ENCODE data around the gene KCNA5. TPM values are rescaled to one million over a fixed set of nuclear protein-coding genes. Genes with fewer than 3 reads are reported as not detected.

KCNA5 gene
- total RNA-seq, 1 donor from 2014 or later = 11.4 TPM

DNA sequence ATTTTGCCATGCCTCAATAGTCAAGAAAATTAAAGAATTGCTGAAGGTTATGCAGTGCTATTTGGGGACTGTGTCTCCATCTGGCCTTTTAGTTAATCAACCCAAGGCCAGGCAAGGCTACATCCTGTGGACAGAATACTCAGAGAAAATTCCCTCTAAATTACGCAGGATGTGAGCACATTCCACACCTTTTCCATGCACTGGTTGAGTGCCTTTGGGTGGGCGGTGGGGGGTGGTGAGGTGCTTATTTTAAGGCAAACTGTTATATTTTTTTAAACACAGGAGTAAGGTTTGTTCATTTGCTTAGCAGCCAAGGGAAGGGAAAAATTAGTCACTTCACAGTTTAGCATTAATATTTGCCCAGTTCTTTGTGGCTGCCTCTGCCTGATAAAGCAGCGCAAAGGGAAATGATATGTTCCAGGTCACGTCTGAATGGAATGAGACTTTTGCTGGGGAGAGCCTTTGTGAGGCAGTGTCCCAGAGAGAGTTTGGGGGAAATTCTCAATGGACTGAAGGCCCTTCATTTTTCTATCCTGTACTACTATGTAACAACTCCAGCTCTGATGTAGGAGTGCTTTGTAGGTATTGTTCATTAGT is 17.2 kb upstream of the KCNA5 start:
- DNase-seq (ENCODE audit: low spot score in 2 of 2) = no peak
- FAIRE-seq = no peak

DNA sequence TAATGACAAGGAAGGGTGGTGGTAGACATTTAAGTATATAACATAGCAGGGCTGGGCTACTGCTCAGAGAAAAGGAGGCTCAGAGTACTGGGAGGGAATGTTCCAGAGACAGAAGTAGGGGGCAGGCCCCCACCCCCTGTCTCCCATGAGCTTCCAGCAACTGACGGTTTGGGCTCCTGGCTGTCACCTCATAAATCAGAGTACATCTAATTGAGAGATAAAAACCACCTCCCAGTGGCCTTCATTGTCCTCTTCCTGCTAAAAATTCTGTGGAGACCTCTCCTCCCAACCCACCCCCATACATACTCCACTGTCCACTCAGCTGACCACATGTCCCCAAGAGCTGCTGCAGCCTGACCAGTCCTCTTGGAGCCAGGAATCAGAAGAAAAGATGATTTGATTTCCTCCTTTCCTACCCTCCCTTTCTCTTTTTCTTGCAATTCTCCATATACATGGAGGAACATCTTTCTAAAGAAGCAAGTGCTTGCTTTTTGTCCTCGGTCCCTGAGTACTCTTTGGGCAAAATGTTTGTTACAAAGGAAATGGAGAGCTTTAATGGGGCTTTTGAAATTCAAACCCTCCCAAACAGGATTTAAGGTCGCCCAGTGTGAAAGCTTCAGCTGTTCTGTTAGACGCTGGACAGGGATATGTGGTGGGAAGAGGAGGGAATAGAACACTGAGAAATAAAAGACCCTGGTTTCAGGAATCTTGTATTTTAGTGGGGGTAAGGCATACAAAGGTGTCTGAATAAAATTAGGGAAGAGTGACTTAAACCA is 16.4 kb upstream of the KCNA5 start:
- FAIRE-seq = no peak
- no peak for DNase-seq (ENCODE audit: low spot score in 2 of 2)

DNA sequence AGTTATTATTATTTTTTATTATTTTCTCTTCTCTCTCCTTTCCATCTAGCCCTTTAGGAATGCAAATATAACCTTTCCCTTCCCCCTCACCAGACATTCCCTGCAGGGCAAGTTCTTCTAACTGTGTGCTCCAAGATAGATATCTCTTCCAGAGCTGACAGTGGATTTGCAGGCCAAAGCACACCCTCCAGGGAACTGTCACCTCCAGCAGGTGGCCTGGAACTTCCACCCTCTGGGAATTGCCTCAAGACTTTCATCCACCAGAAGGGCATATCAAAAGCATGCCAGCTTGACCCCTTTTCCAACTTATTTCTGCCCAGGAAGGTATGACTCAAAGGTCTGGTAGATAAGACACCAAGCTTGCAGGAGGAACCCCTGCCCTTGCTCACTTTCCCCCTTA is 13.6 kb upstream of the KCNA5 start:
- DNase-seq (ENCODE audit: low spot score in 2 of 2) (no peak), FAIRE-seq (no peak)

DNA sequence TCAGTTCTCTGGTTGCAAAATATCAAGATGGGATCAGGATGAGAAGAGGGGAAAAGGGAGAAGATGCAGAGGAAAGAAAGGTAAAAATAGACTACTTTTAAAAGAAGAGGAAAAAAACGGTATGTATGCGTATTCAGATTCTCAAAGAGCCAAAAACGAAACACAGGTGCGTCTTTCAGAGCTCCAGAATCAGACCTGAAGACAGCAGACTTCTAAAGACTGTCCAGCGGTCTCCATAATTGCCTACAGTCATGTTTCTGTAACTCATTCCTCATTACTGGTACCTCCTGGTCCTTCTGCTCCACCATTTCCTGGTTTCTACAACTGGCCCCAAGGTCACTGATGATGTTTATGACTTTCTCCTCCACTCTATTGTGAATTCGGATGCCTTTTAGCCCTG is 12.4 kb upstream of the KCNA5 start:
- FAIRE-seq (no peak), DNase-seq (ENCODE audit: low spot score in 2 of 2) (no peak)

DNA sequence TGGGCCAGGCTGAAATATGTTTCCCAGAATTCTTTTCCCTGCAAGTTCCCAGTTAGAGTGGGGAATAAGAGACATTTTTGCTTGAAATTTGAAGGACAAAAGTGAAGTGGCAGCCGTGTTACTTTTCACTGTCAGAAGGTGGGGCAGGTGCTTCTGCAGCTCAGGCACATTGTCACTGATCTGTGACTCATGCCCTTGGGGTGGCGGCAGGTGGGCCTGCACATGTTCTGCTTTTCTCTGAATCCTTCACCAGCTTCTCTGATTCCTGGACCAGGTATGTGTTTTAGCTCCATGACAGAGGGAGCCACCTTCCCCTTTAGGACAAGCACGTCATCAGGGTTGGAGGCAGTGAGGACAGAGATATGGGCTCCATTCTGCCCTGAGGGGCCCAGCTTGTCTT is 11.7 kb upstream of the KCNA5 start:
- no peak for FAIRE-seq

DNA sequence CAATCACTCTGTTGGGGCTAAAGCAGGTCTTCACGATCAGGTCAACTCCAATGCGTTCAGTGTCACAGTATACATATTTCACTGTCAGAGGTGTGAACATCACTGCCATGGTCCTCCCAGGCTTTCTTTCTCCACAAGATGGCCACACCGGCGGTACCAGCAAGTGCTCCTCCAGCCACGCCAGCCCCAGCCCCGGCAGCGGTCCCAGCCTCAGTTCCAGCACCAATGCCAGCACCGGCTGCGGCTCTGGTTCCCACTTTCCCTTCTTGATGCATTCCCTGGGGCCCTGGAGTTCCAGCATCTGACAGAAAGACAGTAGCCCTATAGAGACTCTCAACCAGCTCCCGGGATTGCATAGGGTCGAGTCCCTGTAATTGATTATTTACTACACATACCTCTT is 10.9 kb upstream of the KCNA5 start:
- DNase-seq (ENCODE audit: low spot score in 2 of 2) (no peak), FAIRE-seq (no peak)

More for the DNA sequence above, 11.7 kb upstream of the KCNA5 start:
- no peak for DNase-seq (ENCODE audit: low spot score in 2 of 2)

DNA sequence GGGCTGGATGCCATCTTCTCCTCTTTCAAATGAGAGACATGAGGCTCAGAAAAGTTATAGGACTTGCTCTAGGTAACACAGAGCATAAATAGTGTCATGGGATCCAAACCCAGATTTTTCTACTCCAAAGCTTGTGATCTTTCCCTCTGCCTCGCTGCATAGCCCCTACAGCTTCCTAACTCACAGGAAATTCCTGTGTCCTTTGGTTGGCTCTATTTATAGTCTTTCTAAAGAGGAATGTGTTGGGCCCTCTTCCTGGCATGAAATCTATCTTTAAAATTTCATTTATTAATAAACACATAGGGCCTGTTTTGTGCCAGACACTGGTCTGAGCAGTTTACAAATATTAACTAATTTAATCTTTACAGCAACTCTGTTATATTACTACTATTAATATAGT is 9.8 kb upstream of the KCNA5 start:
- FAIRE-seq = no peak

DNA sequence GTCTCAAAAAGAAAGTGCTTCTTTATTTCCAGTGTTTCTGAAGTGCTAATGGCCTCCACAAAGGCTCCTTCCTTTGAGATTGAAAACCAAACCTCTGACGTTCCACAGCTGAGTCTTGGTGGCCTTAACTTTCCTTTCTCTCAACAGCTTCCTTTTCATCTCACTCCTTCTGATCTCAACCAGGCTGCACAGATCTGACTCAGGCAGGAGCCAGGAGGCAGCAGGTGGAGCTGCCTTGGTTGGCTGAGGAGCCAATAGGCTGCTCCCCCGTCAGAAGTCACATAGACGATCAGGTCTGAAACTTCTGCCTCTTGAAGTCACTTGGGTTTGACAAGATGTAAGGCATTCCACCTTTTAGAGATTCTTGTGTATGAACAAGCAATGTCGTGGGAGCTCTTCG is 9.1 kb upstream of the KCNA5 start:
- FAIRE-seq (no peak), DNase-seq (ENCODE audit: low spot score in 2 of 2) (no peak)

More for the DNA sequence above, 9.8 kb upstream of the KCNA5 start:
- no peak for DNase-seq (ENCODE audit: low spot score in 2 of 2)

DNA sequence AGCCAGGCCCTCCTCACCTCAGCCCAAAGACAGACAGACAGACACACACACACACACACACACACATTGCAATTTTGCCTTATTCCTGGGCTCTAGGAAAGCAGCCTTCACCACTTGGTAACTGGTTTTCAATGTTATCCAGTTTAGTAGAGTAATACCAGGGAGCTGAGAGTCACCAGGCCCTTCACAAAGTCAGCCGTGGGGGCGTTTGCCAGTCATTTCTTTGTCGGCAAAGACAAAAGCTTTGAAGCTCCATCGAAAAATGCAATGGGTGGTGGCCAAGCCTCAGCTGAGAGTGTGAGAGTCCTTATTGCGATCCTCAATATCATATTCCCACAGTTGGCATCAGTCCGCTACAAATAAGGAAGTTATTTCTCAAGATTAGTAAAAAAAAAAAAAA is 8.1 kb upstream of the KCNA5 start:
- no peak for DNase-seq (ENCODE audit: low spot score in 2 of 2)
- FAIRE-seq = no peak

DNA sequence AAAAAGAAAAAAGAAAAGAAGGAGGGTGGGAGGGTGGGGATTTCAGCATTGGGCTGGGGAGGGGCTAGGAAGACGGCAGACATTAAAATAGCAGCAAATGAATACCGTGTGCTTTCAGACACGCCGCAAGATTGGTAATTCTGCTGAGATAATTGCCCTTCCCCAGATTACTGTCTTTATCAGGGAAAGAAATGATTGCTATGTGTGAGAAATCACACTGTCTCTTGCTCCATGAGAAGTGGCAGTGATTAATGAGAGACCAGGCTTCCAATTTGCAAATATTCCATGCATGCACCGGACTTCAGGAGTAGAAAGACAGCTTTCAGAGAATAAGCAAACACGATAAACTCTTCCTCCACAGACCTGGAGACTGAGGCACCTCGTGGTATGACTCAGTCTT is 7.6 kb upstream of the KCNA5 start:
- DNase-seq (ENCODE audit: low spot score in 2 of 2) (no peak), FAIRE-seq (no peak)

DNA sequence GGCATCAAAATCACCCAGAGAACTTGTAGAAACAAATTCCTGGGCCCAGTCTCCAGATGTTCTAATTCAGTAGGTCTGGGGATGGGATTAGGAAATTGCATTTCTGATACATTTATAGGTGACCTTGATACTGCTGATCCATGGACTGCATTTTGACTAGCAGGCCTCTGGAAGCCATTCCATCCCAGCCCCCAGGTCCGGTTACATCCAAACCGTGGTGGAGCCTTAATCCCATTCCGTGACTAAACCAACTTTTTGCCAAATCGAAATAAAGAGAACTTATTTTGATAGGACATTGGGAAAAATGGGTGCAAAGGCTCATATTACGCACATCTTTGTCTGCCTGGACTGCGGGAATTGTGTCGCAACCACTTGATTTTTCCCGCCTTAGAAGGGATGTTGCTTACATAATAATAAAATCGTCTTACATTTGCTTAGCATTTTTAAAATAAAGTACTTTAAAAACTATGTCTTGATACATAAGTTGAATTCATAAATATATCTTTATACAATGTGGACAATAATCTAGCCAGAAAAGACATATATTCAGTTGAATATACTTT is 5.8 kb upstream of the KCNA5 start:
- FAIRE-seq (no peak), DNase-seq (ENCODE audit: low spot score in 2 of 2) (no peak)

DNA sequence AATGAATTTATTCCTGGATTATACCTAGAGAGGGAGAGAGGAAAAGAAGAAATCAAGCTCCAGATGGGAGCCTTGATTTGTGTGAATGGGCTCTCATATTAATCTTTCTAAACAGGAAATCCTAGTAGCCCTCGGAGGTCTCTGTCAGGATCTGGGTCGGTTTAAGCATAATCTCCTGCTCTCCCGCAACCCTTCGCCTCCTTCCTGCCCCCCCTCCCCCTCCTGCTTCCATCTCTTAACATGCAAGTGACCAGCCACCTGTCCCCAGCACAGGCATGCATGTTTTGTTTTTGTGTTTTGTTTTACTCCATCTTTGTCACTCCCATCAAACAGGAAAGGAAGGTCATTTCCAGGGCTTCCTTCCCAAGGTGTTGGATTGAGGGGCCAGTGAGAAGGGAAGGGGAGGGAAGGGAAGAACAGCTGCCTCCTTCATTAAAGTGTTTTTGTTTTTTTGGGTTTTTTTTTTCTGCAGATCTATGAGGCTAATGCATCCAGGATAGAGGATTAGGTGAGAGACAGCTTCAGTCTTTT is 4.8 kb upstream of the KCNA5 start:
- FAIRE-seq = no peak
- no peak for DNase-seq (ENCODE audit: low spot score in 2 of 2)

DNA sequence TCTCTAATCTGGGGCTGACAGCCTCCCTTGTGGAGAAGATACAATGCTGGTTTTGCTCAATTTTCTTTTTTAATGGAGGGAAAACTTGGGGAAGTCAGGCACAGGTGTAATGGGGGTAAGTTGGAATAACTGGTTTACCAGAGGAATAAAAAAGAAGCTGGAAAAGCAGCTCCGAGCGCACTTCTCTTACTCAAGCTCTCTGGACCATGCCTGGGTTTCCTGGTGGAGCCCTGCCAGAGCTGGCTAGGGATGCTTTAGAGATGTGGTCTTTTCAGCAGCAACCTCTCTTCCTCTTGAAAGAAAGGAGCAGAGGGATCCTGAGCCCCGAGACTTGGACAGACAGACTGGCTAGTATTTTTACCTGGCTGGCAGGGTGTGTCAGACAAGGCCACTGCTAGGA is 3.9 kb upstream of the KCNA5 start:
- no peak for DNase-seq (ENCODE audit: low spot score in 2 of 2)
- no peak for FAIRE-seq

DNA sequence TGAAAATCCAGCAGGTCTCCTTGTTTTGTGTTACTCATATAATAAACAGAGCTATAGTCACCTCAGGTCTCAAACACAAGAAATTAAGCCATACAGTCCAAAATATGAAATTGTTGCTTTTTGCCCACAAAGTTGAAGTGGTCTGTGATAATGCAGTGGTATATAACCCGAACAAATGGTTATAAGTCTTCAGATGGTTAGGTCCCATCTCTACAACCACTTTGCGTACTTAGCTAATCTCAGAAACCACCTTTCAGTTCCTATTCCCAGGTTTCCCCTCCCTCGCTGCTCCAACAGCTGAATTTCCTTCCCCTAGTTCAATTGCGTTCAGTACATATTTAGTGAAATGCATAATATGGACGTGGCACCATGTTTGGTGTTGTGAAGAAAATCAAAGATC is 3.3 kb upstream of the KCNA5 start:
- DNase-seq (ENCODE audit: low spot score in 2 of 2) (no peak), FAIRE-seq (no peak)

DNA sequence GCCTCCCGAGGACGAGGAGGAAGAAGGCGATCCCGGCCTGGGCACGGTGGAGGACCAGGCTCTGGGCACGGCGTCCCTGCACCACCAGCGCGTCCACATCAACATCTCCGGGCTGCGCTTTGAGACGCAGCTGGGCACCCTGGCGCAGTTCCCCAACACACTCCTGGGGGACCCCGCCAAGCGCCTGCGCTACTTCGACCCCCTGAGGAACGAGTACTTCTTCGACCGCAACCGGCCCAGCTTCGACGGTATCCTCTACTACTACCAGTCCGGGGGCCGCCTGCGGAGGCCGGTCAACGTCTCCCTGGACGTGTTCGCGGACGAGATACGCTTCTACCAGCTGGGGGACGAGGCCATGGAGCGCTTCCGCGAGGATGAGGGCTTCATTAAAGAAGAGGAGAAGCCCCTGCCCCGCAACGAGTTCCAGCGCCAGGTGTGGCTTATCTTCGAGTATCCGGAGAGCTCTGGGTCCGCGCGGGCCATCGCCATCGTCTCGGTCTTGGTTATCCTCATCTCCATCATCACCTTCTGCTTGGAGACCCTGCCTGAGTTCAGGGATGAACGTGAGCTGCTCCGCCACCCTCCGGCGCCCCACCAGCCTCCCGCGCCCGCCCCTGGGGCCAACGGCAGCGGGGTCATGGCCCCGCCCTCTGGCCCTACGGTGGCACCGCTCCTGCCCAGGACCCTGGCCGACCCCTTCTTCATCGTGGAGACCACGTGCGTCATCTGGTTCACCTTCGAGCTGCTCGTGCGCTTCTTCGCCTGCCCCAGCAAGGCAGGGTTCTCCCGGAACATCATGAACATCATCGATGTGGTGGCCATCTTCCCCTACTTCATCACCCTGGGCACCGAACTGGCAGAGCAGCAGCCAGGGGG is 979 bp downstream of the KCNA5 start:
- DNase-seq (ENCODE audit: low spot score in 2 of 2) (no peak), FAIRE-seq (no peak)

DNA sequence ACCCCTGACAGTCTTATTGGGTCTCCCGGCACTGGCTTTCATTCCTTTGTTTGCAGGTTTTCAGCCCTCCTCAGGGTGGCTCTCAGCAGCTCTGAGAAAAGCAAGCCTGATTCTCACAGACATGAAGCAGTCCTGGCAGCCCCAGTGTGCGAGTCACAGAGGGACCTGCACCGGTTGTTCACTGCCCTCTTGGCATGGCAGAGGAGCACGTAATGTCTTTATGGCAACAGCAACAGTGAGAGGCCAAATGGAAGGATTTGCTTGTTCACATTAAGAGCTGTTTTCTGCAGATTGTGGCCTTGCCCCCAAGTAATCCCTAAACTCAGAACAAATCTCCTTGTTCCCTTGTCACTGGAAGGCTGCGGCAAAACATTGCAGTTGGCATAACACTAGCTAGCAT is 3.4 kb downstream of the KCNA5 start:
- no peak for FAIRE-seq

DNA sequence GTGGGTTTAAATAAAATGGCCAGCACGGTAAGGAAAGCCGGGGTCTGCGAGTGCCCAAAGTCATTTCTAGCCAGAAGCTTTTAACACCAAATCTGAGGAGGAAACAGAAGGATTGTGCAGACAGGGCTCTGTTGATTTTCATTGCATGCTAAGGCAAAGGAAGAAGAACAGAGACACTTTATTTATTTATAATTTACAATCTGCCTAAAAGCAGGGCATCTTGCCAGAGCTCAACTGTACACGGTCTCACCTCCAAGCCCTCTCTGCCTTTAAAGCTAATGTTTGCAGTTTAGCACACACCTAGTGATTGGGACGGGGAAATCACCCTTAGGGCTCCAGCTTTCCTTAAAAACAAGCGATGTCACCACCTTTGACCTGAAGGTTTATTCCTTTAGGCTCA is 4.0 kb downstream of the KCNA5 start:
- FAIRE-seq (no peak), DNase-seq (ENCODE audit: low spot score in 2 of 2) (no peak)

More for the DNA sequence above, 3.4 kb downstream of the KCNA5 start:
- no peak for DNase-seq (ENCODE audit: low spot score in 2 of 2)

DNA sequence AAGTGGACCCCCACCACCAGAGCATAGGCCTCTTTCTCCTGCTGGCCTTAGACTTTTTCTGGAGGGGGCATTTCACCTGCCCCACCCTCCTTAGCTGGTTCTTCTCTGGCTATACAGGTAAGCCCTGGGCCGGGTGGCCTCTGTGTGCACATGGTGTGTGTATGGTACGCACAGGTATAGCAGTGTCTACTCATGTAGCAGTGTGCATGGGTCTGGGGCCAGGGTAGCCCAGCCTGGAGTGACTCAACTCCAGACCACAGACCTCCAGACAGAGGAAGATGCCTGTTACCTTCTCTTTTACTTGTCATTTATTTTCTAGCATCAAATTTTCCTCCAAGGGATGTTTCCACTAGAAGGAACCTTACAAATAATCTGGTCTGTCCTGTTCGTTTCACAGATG is 6.9 kb downstream of the KCNA5 start:
- DNase-seq (ENCODE audit: low spot score in 2 of 2) = no peak
- no peak for FAIRE-seq

DNA sequence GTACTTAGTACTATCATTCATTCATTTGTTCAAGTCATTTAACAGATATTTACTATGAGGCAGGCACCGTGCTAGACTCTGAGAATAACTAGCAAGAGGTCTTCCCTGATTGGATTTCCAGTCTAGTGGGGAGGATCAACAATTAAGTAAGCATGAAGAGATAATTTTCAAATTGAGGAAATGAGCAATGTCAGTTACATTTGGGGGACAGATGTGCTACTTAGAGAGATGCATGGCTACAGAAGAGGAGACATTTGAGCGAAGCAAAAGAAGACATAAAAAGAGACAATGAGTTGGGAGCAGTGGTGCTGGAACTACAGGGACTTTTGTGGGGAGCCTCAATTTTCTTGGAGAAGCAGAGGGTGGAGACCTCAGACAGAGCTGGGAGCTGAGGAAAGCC is 7.7 kb downstream of the KCNA5 start:
- FAIRE-seq (no peak), DNase-seq (ENCODE audit: low spot score in 2 of 2) (no peak)

DNA sequence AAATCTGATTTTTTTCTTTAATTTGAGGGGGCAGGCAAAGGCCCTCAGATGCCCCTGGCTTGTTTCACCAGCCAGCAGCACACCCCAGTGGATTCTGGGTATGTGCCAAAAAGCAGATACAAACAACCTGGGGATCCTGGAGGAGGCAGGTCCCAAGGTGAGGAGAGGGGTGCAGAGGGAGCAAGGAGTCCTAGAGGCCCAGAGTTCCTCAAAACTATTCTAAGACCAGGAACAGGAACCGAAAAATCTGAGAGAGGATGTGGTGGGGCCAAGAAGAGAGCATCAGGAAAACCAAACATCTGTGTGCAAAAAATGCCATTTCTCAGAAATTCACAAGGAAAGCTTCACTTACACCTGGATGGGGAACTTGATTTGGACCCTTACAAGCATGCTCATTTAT is 8.2 kb downstream of the KCNA5 start:
- FAIRE-seq = no peak
- DNase-seq (ENCODE audit: low spot score in 2 of 2) = no peak

DNA sequence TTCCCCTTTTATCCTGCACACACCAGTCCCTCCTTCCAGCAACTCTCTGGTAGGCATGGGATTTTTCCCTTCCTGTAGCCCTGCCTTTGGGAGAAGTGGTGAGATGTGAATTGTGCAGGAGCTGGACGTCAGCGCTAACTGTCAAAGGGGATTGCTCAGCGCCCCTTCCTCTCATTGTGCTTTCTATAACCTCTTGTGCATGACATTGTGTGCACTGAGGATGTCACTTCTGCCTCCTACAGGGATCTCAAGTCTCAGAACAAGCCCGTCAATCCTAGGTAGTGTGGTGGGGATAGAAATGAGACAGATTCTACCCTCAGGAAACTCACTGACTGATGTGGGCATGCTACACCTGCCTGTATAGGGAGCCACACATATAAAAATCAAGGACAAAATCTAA is 8.7 kb downstream of the KCNA5 start:
- DNase-seq (ENCODE audit: low spot score in 2 of 2) (no peak), FAIRE-seq (no peak)
